ENCODE data around the gene PGPEP1.
"Not testable (repeated sequence)": the region's sequence is repeated elsewhere in the genome, so short reads cannot be mapped to it uniquely, and the experiment has no call there.

The PGPEP1 gene

GRCh38 chr19:18351544-18351943 is 11.1 kb downstream of the PGPEP1 start:
- no peaks in the 10 kb centered on the region for H4K20me1 ChIP-seq (ENCODE audit: insufficient read depth, low read length)
- H2AFZ ChIP-seq (ENCODE audit: low read depth, low read length): no peak overlapping the region
- no peak overlapping the region for H3K4me2 ChIP-seq (ENCODE audit: low read length)
- no peak overlapping the region for H3K4me3 ChIP-seq (ENCODE audit: low read length)
- TF ChIP-seq CTCF (IDR thresholded peaks at IDR 0.05; ENCODE audit: low read depth, low read length) (no peak), EZH2phosphoT487 (IDR thresholded peaks at IDR 0.05; ENCODE audit: low read depth) (no peak)
- peaks cover 3% of the 10 kb centered on the region for H3K36me3 ChIP-seq (replicated peaks; ENCODE audit: low read depth, low read length)
- no peaks in the 10 kb centered on the region for H3K79me2 ChIP-seq (ENCODE audit: low read length)
- H3K27ac ChIP-seq (ENCODE audit: low read length): no peak overlapping the region
- no peak overlapping the region for H3K9ac ChIP-seq (ENCODE audit: low read length)
- no peaks in the 10 kb centered on the region for H3K27me3 ChIP-seq (ENCODE audit: low read depth, low read length)
- H3K9me3 ChIP-seq (ENCODE audit: insufficient read depth, low read length): no peaks in the 10 kb centered on the region
- peaks cover 3% of the 10 kb centered on the region; the same call in 1 of the 2 replicates for H3K4me1 ChIP-seq (ENCODE audit: low read length)

GRCh38 chr19:18353378-18354005 is 13.1 kb downstream of the PGPEP1 start:
- peaks cover 3% of the 10 kb centered on the region; the same call in 1 of the 2 replicates for H3K4me1 ChIP-seq (ENCODE audit: low read length)
- H3K36me3 ChIP-seq (replicated peaks; ENCODE audit: low read depth, low read length): peaks cover 14% of the 10 kb centered on the region
- H3K9me3 ChIP-seq (ENCODE audit: insufficient read depth, low read length): no peaks in the 10 kb centered on the region
- H3K27me3 ChIP-seq (ENCODE audit: low read depth, low read length): no peaks in the 10 kb centered on the region
- H2AFZ ChIP-seq (ENCODE audit: low read depth, low read length): no peak overlapping the region
- no peak overlapping the region for H3K27ac ChIP-seq (ENCODE audit: low read length)
- no peak overlapping the region for H3K4me2 ChIP-seq (ENCODE audit: low read length)
- no peaks in the 10 kb centered on the region for H4K20me1 ChIP-seq (ENCODE audit: insufficient read depth, low read length)
- H3K4me3 ChIP-seq (ENCODE audit: low read length): no peak overlapping the region
- H3K9ac ChIP-seq (ENCODE audit: low read length): no peak overlapping the region
- TF ChIP-seq EZH2phosphoT487 (IDR thresholded peaks at IDR 0.05; ENCODE audit: low read depth): no peak
- TF ChIP-seq CTCF (IDR thresholded peaks at IDR 0.05; ENCODE audit: low read depth, low read length): no peak
- H3K79me2 ChIP-seq (ENCODE audit: low read length): no peaks in the 10 kb centered on the region

GRCh38 chr19:18354743-18355142 is 14.3 kb downstream of the PGPEP1 start:
- H3K4me3 ChIP-seq (ENCODE audit: low read length); H3K4me1 ChIP-seq (ENCODE audit: low read length); H3K27ac ChIP-seq (ENCODE audit: low read length); H3K27me3 ChIP-seq (ENCODE audit: low read depth, low read length); H3K4me2 ChIP-seq (ENCODE audit: low read length); H4K20me1 ChIP-seq (ENCODE audit: insufficient read depth, low read length); H3K9ac ChIP-seq (ENCODE audit: low read length); H3K79me2 ChIP-seq (ENCODE audit: low read length); H2AFZ ChIP-seq (ENCODE audit: low read depth, low read length); H3K9me3 ChIP-seq (ENCODE audit: insufficient read depth, low read length): not testable (repeated sequence)
- peaks cover 17% of the 10 kb centered on the region for H3K36me3 ChIP-seq (replicated peaks; ENCODE audit: low read depth, low read length)

GRCh38 chr19:18357041-18357440 is 16.6 kb downstream of the PGPEP1 start:
- Histone ChIP-seq H3K27me3 (ENCODE audit: low read depth, low read length) (no peaks in the 10 kb centered on the region), H3K9me3 (ENCODE audit: insufficient read depth, low read length) (no peaks in the 10 kb centered on the region), H2AFZ (ENCODE audit: low read depth, low read length) (no peak overlapping the region), H3K36me3 (replicated peaks; ENCODE audit: low read depth, low read length) (peaks cover 14% of the 10 kb centered on the region), H3K9ac (ENCODE audit: low read length) (no peak overlapping the region), H3K4me2 (ENCODE audit: low read length) (no peak overlapping the region), H4K20me1 (ENCODE audit: insufficient read depth, low read length) (no peaks in the 10 kb centered on the region), H3K79me2 (ENCODE audit: low read length) (no peaks in the 10 kb centered on the region), H3K4me1 (ENCODE audit: low read length) (no peaks in the 10 kb centered on the region), H3K27ac (ENCODE audit: low read length) (no peak overlapping the region), H3K4me3 (ENCODE audit: low read length) (no peak overlapping the region)
- TF ChIP-seq CTCF (IDR thresholded peaks at IDR 0.05; ENCODE audit: low read depth, low read length) (no peak), EZH2phosphoT487 (IDR thresholded peaks at IDR 0.05; ENCODE audit: low read depth) (no peak)
